Measurements from ENCODE around the gene EMILIN1. TPM values are rescaled to one million over a fixed set of nuclear protein-coding genes. Genes with fewer than 3 reads are reported as not detected.

Gene EMILIN1
- total and polyA plus RNA-seq, 2 of the 4 experiments (the other 2 are of a cell fraction): 26.5 to 95.6 TPM

- TF ChIP-seq CEBPB (IDR thresholded peaks at IDR 0.05; ENCODE audit: low read depth, low read length) (no peak), RAD21 (IDR thresholded peaks at IDR 0.05; ENCODE audit: low read length) (peak; percentile 58), NFE2L2 (IDR thresholded peaks at IDR 0.05; ENCODE audit: low read depth, low read length) (no peak)
These were observed 55.7 kb downstream of the EMILIN1 start, which contains the start of gene PREB (continued) for GRCh38 chr2:27133905-27134780.

DNA sequence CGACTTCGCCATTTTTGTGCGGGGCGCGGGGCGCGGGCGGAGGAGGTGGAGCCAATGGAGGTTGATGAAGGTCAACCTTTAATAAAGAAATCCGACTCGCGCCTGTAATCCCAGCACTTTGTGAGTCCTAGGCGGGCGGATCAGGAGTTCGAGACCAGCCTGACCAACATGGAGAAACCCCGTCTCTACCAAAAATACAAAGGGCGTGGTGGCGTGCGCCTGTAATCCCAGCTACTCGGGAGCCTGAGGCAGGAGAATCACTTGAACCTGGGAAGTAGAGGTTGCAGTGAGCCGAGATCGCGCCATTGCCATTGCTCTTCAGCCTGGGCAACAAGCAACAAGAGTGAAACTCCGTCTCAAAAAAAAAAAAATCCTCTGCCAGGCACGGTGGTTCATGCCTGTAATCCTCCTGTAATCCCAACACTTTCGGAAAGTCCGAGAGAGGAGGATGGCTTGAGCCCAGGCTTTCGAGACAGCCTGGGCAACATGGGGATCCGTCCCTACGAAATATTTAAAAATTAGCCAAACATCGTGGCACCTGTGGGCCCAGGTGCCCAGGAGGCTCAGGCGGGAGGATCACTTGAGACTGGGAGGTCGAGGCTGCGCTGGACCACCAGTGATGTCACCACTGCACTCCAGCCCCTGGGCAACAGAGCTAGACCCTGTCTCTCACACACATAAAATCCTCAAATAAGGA, 56.5 kb downstream of the EMILIN1 start:
- Histone ChIP-seq H3K56ac (ENCODE audit: extremely low read depth, insufficient read depth, low read length) (no peak overlapping the region), H3K14ac (replicated peaks; ENCODE audit: low read depth, low read length) (no peak overlapping the region), H4K5ac (ENCODE audit: low read depth, low read length) (peak overlapping the region; percentile 24), H2AK9ac (replicated peaks; ENCODE audit: low read depth, low read length, poor library complexity) (peak overlapping the region; percentile 97), H3K4me3 (ENCODE audit: insufficient read depth, low read depth, low read length) (no peak overlapping the region), H2AK5ac (ENCODE audit: low read depth, low read length) (peak overlapping the region; percentile 68), H3K79me1 (ENCODE audit: low read depth in 1 of 2, low read length in 2 of 2) (peaks cover 14 to 27% of the 10 kb centered on the region in 2 experiments), H3K4me1 (ENCODE audit: control insufficient read depth, insufficient read depth, low read length) (peaks cover 9% of the 10 kb centered on the region), H2AFZ (replicated peaks; ENCODE audit: low read length, poor library complexity) (peak overlapping the region; percentile 100), H3K23ac (ENCODE audit: low read depth, low read length) (no peak overlapping the region), H3K9me3 (ENCODE audit: control insufficient read depth, insufficient read depth, low read length) (no peaks in the 10 kb centered on the region), H3K4ac (ENCODE audit: low read depth, low read length) (peak overlapping the region; percentile 25; the same call in 1 of the 2 replicates), H3K18ac (ENCODE audit: low read depth, low read length) (no peak overlapping the region), H3K9ac (ENCODE audit: low read depth, low read length) (no peak overlapping the region), H4K8ac (ENCODE audit: low read depth in 2 of 2, low read length in 2 of 2) (peak overlapping the region; percentile 73 to 93), H2BK20ac (ENCODE audit: low read depth, low read length) (no peak overlapping the region), H3K27me3 (ENCODE audit: control insufficient read depth, insufficient read depth, low read length) (peaks cover 15% of the 10 kb centered on the region; the same call in 1 of the 2 replicates), H3K9me1 (ENCODE audit: insufficient read depth, low read length) (peaks cover 14% of the 10 kb centered on the region), H3K36me3 (ENCODE audit: control insufficient read depth, insufficient read depth, low read length) (peaks cover 29% of the 10 kb centered on the region), H2BK5ac (ENCODE audit: low read depth, low read length, poor library complexity, severe bottlenecking) (no peak overlapping the region), H2BK120ac (ENCODE audit: low read depth, low read length) (no peak overlapping the region), H3K4me2 (ENCODE audit: low read depth, low read length) (no peak overlapping the region; the same call in 1 of the 2 replicates), H4K91ac (ENCODE audit: insufficient read depth, low read depth, low read length) (peak overlapping the region; percentile 11), H4K20me1 (ENCODE audit: insufficient read depth, low read length) (peaks cover 15% of the 10 kb centered on the region), H2BK15ac (ENCODE audit: low read depth, low read length) (no peak overlapping the region), H3K27ac (ENCODE audit: insufficient read depth, low read length) (no peak overlapping the region)
- dilution Hi-C loops (cut with HindIII; ENCODE audit: low sequenced_read_pairs, unreplicated experiment): no loop called here
- ChIA-PET POLR2A (ENCODE audit: unreplicated experiment) (no interaction called here), CTCF (interaction anchor here (0.9 kb wide), 1 partner anchor 56 kb away, joined by 6 read pairs; no protein-coding TSS in a partner anchor)
- DNase-seq: no peak
- BruUV-seq (replicated peaks): no TSS peak
- in situ Hi-C loops (cut with MboI; ENCODE audit: low sequenced_read_pairs): no loop called here
- no peak for ATAC-seq (ENCODE audit: low read depth)
- intact Hi-C loops (cut with micrococcal nuclease): loop anchor here (2.0 kb wide), 1 partner anchor 56 kb away; no protein-coding TSS in a partner anchor
- TF ChIP-seq RAD21 (IDR thresholded peaks at IDR 0.05; ENCODE audit: low read length): no peak
- no peak for TF ChIP-seq MAZ (IDR thresholded peaks at IDR 0.05; ENCODE audit: borderline replicate concordance, low read depth, low read length)
- no peak for TF ChIP-seq CTCF (conservative IDR thresholded peaks at IDR 0.05; ENCODE audit: low read depth, low read length)
- TF ChIP-seq MAFK (IDR thresholded peaks at IDR 0.05; ENCODE audit: low read depth, low read length): no peak
- no peak for TF ChIP-seq CEBPB (IDR thresholded peaks at IDR 0.05; ENCODE audit: low read depth, low read length)
- TF ChIP-seq POLR2A (IDR thresholded peaks at IDR 0.05; ENCODE audit: low read depth, low read length): no peak
- no peak for TF ChIP-seq RCOR1 (IDR thresholded peaks at IDR 0.05; ENCODE audit: insufficient replicate concordance, low read length)
- TF ChIP-seq MXI1 (IDR thresholded peaks at IDR 0.05; ENCODE audit: borderline replicate concordance, low read depth, low read length): no peak
- no peak for TF ChIP-seq SMC3 (IDR thresholded peaks at IDR 0.05; ENCODE audit: low read depth, low read length)
- no peak for TF ChIP-seq NFE2L2 (IDR thresholded peaks at IDR 0.05; ENCODE audit: low read depth, low read length)
- 94% methylated on average over 6 of the region's 33 CpGs; no CpG with 5 or more reads in 1 of the 2 experiments for WGBS, 2 experiments (ENCODE audit: extremely low coverage in 2 of 2, insufficient read length in 1 of 2)

Data from IMR-90 (cell line).